Spleen (tissue), 11 donors: ENCODE data around the gene BEST3. TPM values are rescaled to one million over a fixed set of nuclear protein-coding genes. Genes with fewer than 3 reads are reported as not detected.

Experiments used
- DNase-seq: peaks from one replicate; pipeline ENCODE4 v3.0.0-alpha.2; 2020
- H3K27ac ChIP-seq, 8 donors: fragments of 200-600 bp; sonication (generic) in 7 of 8; 1 replicate in 4 of 8; 2 replicates in 4 of 8; pipeline versions ENCODE4 v1.5.0 to v1.8.0; 2016 to 2021; ENCODE audit warnings: inconsistent platforms in 4 of 8, mild to moderate bottlenecking in 4 of 8, moderate library complexity in 1 of 8
- H3K27me3 ChIP-seq, 7 donors: fragments of 200-600 bp; sonication (generic) in 6 of 7; replicated peaks in 1 of 7; 1 replicate in 4 of 7; 2 replicates in 3 of 7; pipeline versions ENCODE4 v1.5.0 to v1.8.0; 2016 to 2021; ENCODE audit warnings: inconsistent platforms in 3 of 7, mild to moderate bottlenecking in 1 of 7
- H3K36me3 ChIP-seq, 6 donors: fragments of 200-600 bp; sonication (generic) in 5 of 6; 1 replicate in 4 of 6; 2 replicates in 2 of 6; pipeline versions ENCODE4 v1.5.0 to v1.8.0; 2016 to 2021; ENCODE audit warnings: inconsistent platforms in 2 of 6
- H3K4me1 ChIP-seq, 6 donors: fragments of 200-600 bp; sonication (generic) in 5 of 6; 1 replicate in 3 of 6; 2 replicates in 3 of 6; pipeline versions ENCODE4 v1.5.0 to v1.8.0; 2016 to 2021; ENCODE audit warnings: inconsistent platforms in 3 of 6
- H3K4me3 ChIP-seq, 8 donors: fragments of 200-600 bp; sonication (generic) in 7 of 8; 1 replicate in 4 of 8; 2 replicates in 4 of 8; pipeline versions ENCODE4 v1.5.0 to v1.8.0; 2016 to 2021; ENCODE audit warnings: inconsistent platforms in 4 of 8, mild to moderate bottlenecking in 4 of 8, moderate library complexity in 2 of 8
- H3K9me3 ChIP-seq, 8 donors: fragments of 200-600 bp; sonication (generic) in 7 of 8; 1 replicate in 4 of 8; 2 replicates in 4 of 8; pipeline versions ENCODE4 v1.5.0 to v1.8.0; 2016 to 2021; ENCODE audit warnings: inconsistent platforms in 4 of 8
- POLR2A ChIP-seq, 3 donors: fragments of 450-650 bp; IDR thresholded peaks; one replicate each; pipeline ENCODE4 v1.5.1; 2017; ENCODE audit warnings: antibody characterized with exemption in 3 of 3, mild to moderate bottlenecking in 1 of 3
- POLR2AphosphoS5 ChIP-seq, 3 donors: sonication (generic); formaldehyde crosslinking; IDR thresholded peaks; one replicate each; pipeline ENCODE4 v1.5.1; 2017; ENCODE audit warnings: antibody characterized with exemption in 3 of 3
- WGBS, 5 donors: extraction: QIAGEN DNeasy Blood & Tissue Kit in 3 of 5; methylation state at CpG; one replicate each; pipeline versions ENCODE4 v1.1.5 to v1.1.7; 2013 to 2018; 5-methylcytosine and 5-hydroxymethylcytosine counted together
- intact Hi-C: fragments of 100-400 bp; cut with DNase I; formaldehyde crosslinking; loops from one replicate; pipeline ENCODE4 v1.15.0; 2023; ENCODE audit warnings: low total_unique reads
- polyA plus RNA-seq, 3 donors: library from polyadenylated mRNA; stranded (reverse); fragments of 200-250 nt; gene quantifications; one replicate each; pipeline ENCODE4 v1.2.1, GENCODE V29; 2013
- total RNA-seq, 7 donors: library from RNA; depleted of rRNA in 3 of 7; stranded (reverse); fragments of >200 nt in 3 of 7; fragmentation: NEBNext Ultra II Directional in 4 of 7; extraction: Animal tissue kit (Norgen Biotek cat#: 25700) in 4 of 7; gene quantifications; one replicate each; pipeline versions ENCODE4 v1.1.0 to v1.2.1, GENCODE V29; 2016 to 2021
- TF ChIP-seq, protein P1 (sequence below), 11 experiments: fragments of 200-600 bp in 7 of 11; fragments of 450-650 bp in 4 of 11; sonication (generic) in 4 of 11; IDR thresholded peaks in 8 of 11; conservative IDR thresholded peaks in 3 of 11; 1 replicate in 7 of 11; 2 replicates in 4 of 11; pipeline versions ENCODE4 v1.4.0 to v1.8.0; 2016 to 2021; ENCODE audit warnings: antibody characterized with exemption in 11 of 11, inconsistent platforms in 4 of 11, mild to moderate bottlenecking in 1 of 11
- donor health status: healthy with polysubstance abuse.
- donor health status: DM: no; HTN: no; CAD: no; lungs with moderate emphysema.
- donor health status: DM: no; HTN: no; CAD: no.
- donor health status: Bipolar disorder and iron deficiency.
- donor health status: healthy.
- donor health status: DM: no; HTN: no; CAD: no.
- donor health status: DM: yes; HTN: yes; CAD: no.

Gene BEST3
- total and polyA plus RNA-seq, 10 donors: 0.14 TPM; not detected in 9

DNA sequence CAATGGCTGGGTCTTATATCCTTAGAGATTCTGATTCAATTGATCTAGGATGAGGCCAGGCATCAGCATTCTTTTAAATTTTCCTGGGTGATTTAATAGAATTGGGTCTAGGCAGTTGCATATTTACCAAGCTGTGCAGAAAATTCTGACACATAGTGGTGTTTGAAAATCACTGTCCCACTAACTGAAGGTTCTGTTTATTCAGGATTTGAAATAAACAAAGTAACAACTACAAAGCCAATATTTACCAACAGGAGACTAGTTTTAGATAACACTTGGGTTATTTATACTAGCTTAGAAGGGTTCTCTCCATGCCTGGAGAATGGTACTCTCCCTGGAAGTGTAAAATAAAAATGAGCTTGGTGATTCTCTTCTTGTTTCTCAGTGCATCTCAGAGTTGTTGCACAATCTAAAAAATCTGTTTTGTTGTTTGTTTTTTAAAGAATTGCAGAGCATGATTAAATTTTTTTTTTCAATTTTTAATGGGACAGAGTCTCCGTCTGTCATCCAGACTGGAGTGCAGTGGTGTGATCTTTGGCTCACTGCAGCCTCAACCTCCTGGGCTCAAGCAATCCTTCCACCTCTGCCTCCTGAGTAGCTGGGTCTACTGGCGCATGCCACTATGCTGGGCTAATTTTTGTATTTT lies 16.9 kb downstream of the BEST3 start:
- intact Hi-C loops: no loop called here
- H3K9me3 ChIP-seq: no peaks in the 10 kb centered on the region
- no peaks in the 10 kb centered on the region for H3K27me3 ChIP-seq
- no peak overlapping the region for H3K4me3 ChIP-seq
- TF ChIP-seq POLR2AphosphoS5 (IDR thresholded peaks at IDR 0.05) (no peak), POLR2A (IDR thresholded peaks at IDR 0.05) (no peak)
- TF ChIP-seq, protein P1, sequence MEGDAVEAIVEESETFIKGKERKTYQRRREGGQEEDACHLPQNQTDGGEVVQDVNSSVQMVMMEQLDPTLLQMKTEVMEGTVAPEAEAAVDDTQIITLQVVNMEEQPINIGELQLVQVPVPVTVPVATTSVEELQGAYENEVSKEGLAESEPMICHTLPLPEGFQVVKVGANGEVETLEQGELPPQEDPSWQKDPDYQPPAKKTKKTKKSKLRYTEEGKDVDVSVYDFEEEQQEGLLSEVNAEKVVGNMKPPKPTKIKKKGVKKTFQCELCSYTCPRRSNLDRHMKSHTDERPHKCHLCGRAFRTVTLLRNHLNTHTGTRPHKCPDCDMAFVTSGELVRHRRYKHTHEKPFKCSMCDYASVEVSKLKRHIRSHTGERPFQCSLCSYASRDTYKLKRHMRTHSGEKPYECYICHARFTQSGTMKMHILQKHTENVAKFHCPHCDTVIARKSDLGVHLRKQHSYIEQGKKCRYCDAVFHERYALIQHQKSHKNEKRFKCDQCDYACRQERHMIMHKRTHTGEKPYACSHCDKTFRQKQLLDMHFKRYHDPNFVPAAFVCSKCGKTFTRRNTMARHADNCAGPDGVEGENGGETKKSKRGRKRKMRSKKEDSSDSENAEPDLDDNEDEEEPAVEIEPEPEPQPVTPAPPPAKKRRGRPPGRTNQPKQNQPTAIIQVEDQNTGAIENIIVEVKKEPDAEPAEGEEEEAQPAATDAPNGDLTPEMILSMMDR (IDR thresholded peaks at IDR 0.05 in 8 of 11, conservative IDR thresholded peaks at IDR 0.05 in 3 of 11): no peak
- H3K4me1 ChIP-seq: no peaks in the 10 kb centered on the region
- no peak overlapping the region for H3K27ac ChIP-seq
- WGBS, 5 donors: 86 to 98% (median 91%) methylated on average over 2 of the region's 2 CpGs
- no peaks in the 10 kb centered on the region for H3K36me3 ChIP-seq
- no peak for DNase-seq

DNA sequence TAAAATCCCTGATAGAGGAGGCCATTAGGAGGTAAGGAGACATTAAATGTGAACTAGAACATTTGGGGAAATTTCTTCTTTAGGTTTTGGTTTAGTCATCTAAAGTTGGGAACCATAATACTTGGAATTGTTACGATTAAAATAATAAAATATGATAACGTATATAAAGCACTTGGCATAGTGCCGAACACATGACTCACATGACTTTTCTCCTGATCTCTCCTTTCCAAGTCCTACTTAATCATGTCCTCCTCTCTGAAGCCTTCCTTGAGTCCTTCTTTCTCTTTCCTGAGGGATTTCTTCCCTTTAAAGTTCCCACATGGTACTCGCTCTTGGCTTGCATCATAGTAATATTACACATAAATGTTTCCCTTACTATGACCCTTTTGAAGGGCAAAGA lies 20.0 kb downstream of the BEST3 start:
- TF ChIP-seq POLR2AphosphoS5 (IDR thresholded peaks at IDR 0.05) (no peak), POLR2A (IDR thresholded peaks at IDR 0.05) (no peak)
- TF ChIP-seq, protein P1 (IDR thresholded peaks at IDR 0.05 in 8 of 11, conservative IDR thresholded peaks at IDR 0.05 in 3 of 11): no peak
- no peaks in the 10 kb centered on the region for H3K36me3 ChIP-seq
- H3K27ac ChIP-seq: no peak overlapping the region
- H3K9me3 ChIP-seq: no peaks in the 10 kb centered on the region
- H3K27me3 ChIP-seq: no peaks in the 10 kb centered on the region
- WGBS, 5 donors: 86 to 95% (median 91%) methylated on average over 4 of the region's 4 CpGs
- no peak overlapping the region for H3K4me3 ChIP-seq
- no peaks in the 10 kb centered on the region for H3K4me1 ChIP-seq
- DNase-seq: no peak
- intact Hi-C loops: no loop called here

DNA sequence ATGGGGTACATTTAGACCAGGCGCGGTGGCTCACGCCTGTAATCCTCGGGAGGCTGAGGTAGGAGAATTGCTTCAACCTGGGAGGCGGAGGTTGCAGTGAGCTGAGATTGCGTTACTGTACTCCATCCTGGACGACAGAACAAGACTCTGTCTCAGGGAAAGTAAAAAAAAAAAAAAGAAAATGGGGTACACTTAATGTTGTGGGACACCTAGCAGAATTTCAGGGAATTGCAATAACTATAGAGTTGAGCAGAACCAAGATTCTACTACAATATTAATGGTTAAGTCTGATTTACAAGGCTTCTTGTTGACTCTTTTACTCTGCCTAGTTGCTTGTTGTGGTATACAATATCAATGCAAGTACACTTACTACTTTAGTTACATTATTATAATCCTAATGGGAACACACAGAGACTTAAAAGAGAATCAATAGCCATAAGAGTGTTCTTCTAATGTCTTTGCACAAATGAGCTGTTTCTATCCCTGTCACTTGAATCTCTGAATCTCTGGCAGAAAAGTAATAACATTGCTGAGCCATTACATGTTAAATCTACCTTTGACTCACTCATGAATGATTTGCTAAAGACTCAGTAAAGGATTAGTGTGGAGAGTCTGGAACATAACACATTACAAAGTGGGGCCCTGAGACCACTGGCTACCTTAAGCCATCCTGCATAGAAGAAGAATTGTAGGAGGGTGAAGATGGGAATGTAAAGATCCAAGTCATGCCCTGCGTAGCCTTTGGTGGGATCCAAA lies 22.7 kb downstream of the BEST3 start:
- TF ChIP-seq, protein P1 (IDR thresholded peaks at IDR 0.05 in 8 of 11, conservative IDR thresholded peaks at IDR 0.05 in 3 of 11): no peak
- TF ChIP-seq POLR2AphosphoS5 (IDR thresholded peaks at IDR 0.05) (no peak), POLR2A (IDR thresholded peaks at IDR 0.05) (no peak)
- no peak for DNase-seq
- no peak overlapping the region for H3K4me3 ChIP-seq
- no peaks in the 10 kb centered on the region for H3K9me3 ChIP-seq
- intact Hi-C loops: no loop called here
- no peaks in the 10 kb centered on the region for H3K4me1 ChIP-seq
- no peaks in the 10 kb centered on the region for H3K36me3 ChIP-seq
- H3K27ac ChIP-seq: no peak overlapping the region
- no peaks in the 10 kb centered on the region for H3K27me3 ChIP-seq
- WGBS, 5 donors: 87 to 97% (median 93%) methylated on average over 8 of the region's 8 CpGs

DNA sequence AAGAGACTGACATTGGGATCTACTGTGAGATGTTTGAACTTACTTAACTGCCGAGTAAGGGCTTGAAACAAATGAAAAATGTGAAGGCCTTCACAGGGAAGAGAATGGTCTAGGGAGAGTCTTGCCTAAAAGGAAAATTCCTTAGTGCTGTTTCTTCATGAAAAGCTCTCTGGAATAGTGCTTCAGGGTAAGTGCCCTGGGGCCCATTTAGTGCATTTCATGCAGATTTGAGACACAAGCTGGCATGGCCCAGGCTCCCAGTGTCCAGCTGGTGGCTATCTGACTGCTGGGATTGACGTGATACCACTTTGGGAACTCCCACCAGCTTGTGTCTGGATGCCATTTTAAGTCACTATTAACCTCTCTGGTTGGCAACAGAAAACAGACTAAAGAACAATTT lies 26.9 kb downstream of the BEST3 start:
- Histone ChIP-seq H3K4me3 (no peak overlapping the region), H3K4me1 (no peaks in the 10 kb centered on the region), H3K27me3 (no peaks in the 10 kb centered on the region), H3K36me3 (no peaks in the 10 kb centered on the region), H3K27ac (no peak overlapping the region), H3K9me3 (no peaks in the 10 kb centered on the region)
- TF ChIP-seq POLR2A (IDR thresholded peaks at IDR 0.05): no peak
- TF ChIP-seq, protein P1 (IDR thresholded peaks at IDR 0.05 in 8 of 11, conservative IDR thresholded peaks at IDR 0.05 in 3 of 11): no peak
- no peak for DNase-seq
- intact Hi-C loops: no loop called here
- 61 to 84% (median 76%) methylated on average over 2 of the region's 2 CpGs for WGBS, 5 donors
